ENCODE data around the gene PPP1R2C.

Gene PPP1R2C

GRCh38 chrX:42748067-42748850 is 29.7 kb downstream of the PPP1R2C start:
- no peak for DNase-seq

GRCh38 chrX:42746606-42747005 is 31.4 kb downstream of the PPP1R2C start:
- no peak for DNase-seq

GRCh38 chrX:42740456-42740855 is 37.5 kb downstream of the PPP1R2C start:
- no peak for DNase-seq

GRCh38 chrX:42739741-42740140 is 38.2 kb downstream of the PPP1R2C start:
- no peak for DNase-seq

- DNase-seq: peak in 1 of 5 experiments; percentile 0
Measured at GRCh38 chrX:42739258-42739657, 38.7 kb downstream of the PPP1R2C start.

DNA sequence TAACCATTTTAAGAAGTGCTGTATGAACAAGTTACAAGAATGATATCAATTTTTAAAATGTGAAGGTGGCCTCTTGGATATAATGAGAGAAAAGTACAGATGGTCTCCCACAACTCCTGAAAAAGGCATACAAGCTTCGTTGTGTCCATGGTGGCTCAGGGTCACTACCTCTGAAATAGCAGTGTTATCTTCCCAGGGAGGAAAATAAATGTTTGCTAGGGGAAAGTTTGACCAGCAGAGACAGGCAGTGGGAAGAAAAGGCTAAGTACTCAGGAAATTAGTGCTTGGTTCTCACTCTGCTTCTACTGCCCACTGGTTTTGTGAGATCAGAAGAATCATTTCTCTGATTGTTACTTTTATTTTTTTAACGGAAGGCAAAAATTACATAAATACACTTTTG is 39.4 kb downstream of the PPP1R2C start:
- no peak for DNase-seq

GRCh38 chrX:42735250-42735649 is 42.7 kb downstream of the PPP1R2C start:
- no peak for DNase-seq

GRCh38 chrX:42732506-42732905 is 45.5 kb downstream of the PPP1R2C start:
- DNase-seq: no peak
